Measurements from ENCODE around the gene ASB17. TPM values are rescaled to one million over a fixed set of nuclear protein-coding genes. Genes with fewer than 3 reads are reported as not detected.

Gene ASB17
- not detected for total RNA-seq
- long read RNA-seq, result 0 reads

GRCh38 chr1:75932304-75932703 lies at the start of gene ASB17:
Gene ASB17 (minus strand): TSS chr1:75932404. CDS start chr1:75932291, 113 bp downstream.
- intact Hi-C loops (cut with DNase I), result no loop called here
- Histone ChIP-seq H3K27ac (no peak within 1 kb of the TSS), H3K4me1 (no peaks in the 10 kb centered on the region), H3K4me3 (no peak within 1 kb of the TSS), H3K9me3 (no peaks in the 10 kb centered on the region), H3K36me3 (no peaks in the 10 kb centered on the region), H3K27me3 (ENCODE audit: low read depth) (no peaks in the 10 kb centered on the region)
- DNase-seq (no peak), ATAC-seq (no peak)
- no peak for TF ChIP-seq CTCF (IDR thresholded peaks at IDR 0.05)

GRCh38 chr1:75980972-75981897 lies 49.0 kb upstream of the ASB17 start:
- DNase-seq, result no peak
- TF ChIP-seq CTCF (IDR thresholded peaks at IDR 0.05), result no peak
- no peak for ATAC-seq
- Histone ChIP-seq H3K27ac (no peak overlapping the region), H3K9me3 (no peaks in the 10 kb centered on the region), H3K4me3 (no peak overlapping the region), H3K4me1 (no peaks in the 10 kb centered on the region), H3K27me3 (ENCODE audit: low read depth) (no peaks in the 10 kb centered on the region), H3K36me3 (no peaks in the 10 kb centered on the region)
- intact Hi-C loops (cut with DNase I), result no loop called here

- no peak overlapping the region for H3K4me3 ChIP-seq
- ATAC-seq (no peak), DNase-seq (no peak)
- H3K27me3 ChIP-seq (ENCODE audit: low read depth), result no peaks in the 10 kb centered on the region
- no peak for TF ChIP-seq CTCF (IDR thresholded peaks at IDR 0.05)
- H3K36me3 ChIP-seq, result no peaks in the 10 kb centered on the region
- no peak overlapping the region for H3K27ac ChIP-seq
- no peaks in the 10 kb centered on the region for H3K4me1 ChIP-seq
- H3K9me3 ChIP-seq, result no peaks in the 10 kb centered on the region
- intact Hi-C loops (cut with DNase I), result no loop called here
These were observed 38.4 kb upstream of the ASB17 start for GRCh38 chr1:75970631-75971030.

GRCh38 chr1:75969550-75969949 lies 37.3 kb upstream of the ASB17 start:
- Histone ChIP-seq H3K27ac (no peak overlapping the region), H3K9me3 (no peaks in the 10 kb centered on the region), H3K4me3 (no peak overlapping the region), H3K4me1 (no peaks in the 10 kb centered on the region), H3K36me3 (no peaks in the 10 kb centered on the region), H3K27me3 (ENCODE audit: low read depth) (no peaks in the 10 kb centered on the region)
- intact Hi-C loops (cut with DNase I), result no loop called here
- TF ChIP-seq CTCF (IDR thresholded peaks at IDR 0.05), result no peak
- DNase-seq (no peak), ATAC-seq (no peak)

- TF ChIP-seq CTCF (IDR thresholded peaks at IDR 0.05), result no peak
- Histone ChIP-seq H3K36me3 (no peaks in the 10 kb centered on the region), H3K4me1 (no peaks in the 10 kb centered on the region), H3K4me3 (no peak overlapping the region), H3K9me3 (no peaks in the 10 kb centered on the region), H3K27ac (no peak overlapping the region), H3K27me3 (ENCODE audit: low read depth) (no peaks in the 10 kb centered on the region)
- DNase-seq, result no peak
- intact Hi-C loops (cut with DNase I), result no loop called here
- ATAC-seq, result no peak
These were observed 35.5 kb upstream of the ASB17 start for GRCh38 chr1:75967719-75968118.
